WTC11 (cell line): ENCODE results near the gene INPP5A.

ENCODE experiments used
- ATF1 ChIP-seq: sonication (generic); formaldehyde crosslinking; IDR thresholded peaks from 2 replicates; pipeline ENCODE4 v1.8.1; 2023; ENCODE audit warnings: mild to moderate bottlenecking, moderate library complexity, missing genetic modification reagents
- CREB1 ChIP-seq: sonication (generic); formaldehyde crosslinking; IDR thresholded peaks from 2 replicates; pipeline ENCODE4 v1.8.0; 2023; ENCODE audit warnings: mild to moderate bottlenecking, missing genetic modification reagents
- CTCF ChIP-seq: fragments of 200-600 bp; IDR thresholded peaks from 2 replicates; pipeline ENCODE4 v1.8.0; 2022; ENCODE audit warnings: antibody characterized with exemption
- E2F4 ChIP-seq: sonication (generic); formaldehyde crosslinking; IDR thresholded peaks from 2 replicates; pipeline ENCODE4 v1.8.1; 2022; ENCODE audit warnings: low read depth, mild to moderate bottlenecking, moderate library complexity, missing genetic modification reagents, borderline replicate concordance
- FOXJ3 ChIP-seq: sonication (generic); formaldehyde crosslinking; IDR thresholded peaks from 2 replicates; pipeline ENCODE4 v1.9.0; 2021; ENCODE audit warnings: missing genetic modification reagents, mild to moderate bottlenecking, borderline replicate concordance
- JUN ChIP-seq: sonication (generic); formaldehyde crosslinking; IDR thresholded peaks from 2 replicates; pipeline ENCODE4 v1.8.0; 2023; ENCODE audit warnings: mild to moderate bottlenecking, missing genetic modification reagents
- SMAD4 ChIP-seq: sonication (generic); formaldehyde crosslinking; IDR thresholded peaks from 2 replicates; pipeline ENCODE4 v1.8.0; 2022; ENCODE audit warnings: mild to moderate bottlenecking, missing genetic modification reagents
- SOX15 ChIP-seq: fragments of 250-450 bp; sonication (Bioruptor Pico); IDR thresholded peaks from 2 replicates; pipeline ENCODE4 v1.9.0; 2021; ENCODE audit warnings: mild to moderate bottlenecking
- SP1 ChIP-seq: sonication (generic); formaldehyde crosslinking; conservative IDR thresholded peaks from 2 replicates; pipeline ENCODE4 v1.8.1; 2022; ENCODE audit warnings: missing genetic modification reagents
- TEAD4 ChIP-seq: sonication (generic); formaldehyde crosslinking; IDR thresholded peaks from 2 replicates; pipeline ENCODE4 v1.8.0; 2022; ENCODE audit warnings: mild to moderate bottlenecking, missing genetic modification reagents
- USF1 ChIP-seq: sonication (generic); formaldehyde crosslinking; IDR thresholded peaks from 2 replicates; pipeline ENCODE4 v1.8.0; 2022; ENCODE audit warnings: mild to moderate bottlenecking, missing genetic modification reagents
- TF ChIP-seq, protein P1 (sequence below): sonication (generic); formaldehyde crosslinking; IDR thresholded peaks from 2 replicates; pipeline ENCODE4 v1.8.1; 2022; ENCODE audit warnings: mild to moderate bottlenecking, moderate library complexity, missing genetic modification reagents

DNA sequence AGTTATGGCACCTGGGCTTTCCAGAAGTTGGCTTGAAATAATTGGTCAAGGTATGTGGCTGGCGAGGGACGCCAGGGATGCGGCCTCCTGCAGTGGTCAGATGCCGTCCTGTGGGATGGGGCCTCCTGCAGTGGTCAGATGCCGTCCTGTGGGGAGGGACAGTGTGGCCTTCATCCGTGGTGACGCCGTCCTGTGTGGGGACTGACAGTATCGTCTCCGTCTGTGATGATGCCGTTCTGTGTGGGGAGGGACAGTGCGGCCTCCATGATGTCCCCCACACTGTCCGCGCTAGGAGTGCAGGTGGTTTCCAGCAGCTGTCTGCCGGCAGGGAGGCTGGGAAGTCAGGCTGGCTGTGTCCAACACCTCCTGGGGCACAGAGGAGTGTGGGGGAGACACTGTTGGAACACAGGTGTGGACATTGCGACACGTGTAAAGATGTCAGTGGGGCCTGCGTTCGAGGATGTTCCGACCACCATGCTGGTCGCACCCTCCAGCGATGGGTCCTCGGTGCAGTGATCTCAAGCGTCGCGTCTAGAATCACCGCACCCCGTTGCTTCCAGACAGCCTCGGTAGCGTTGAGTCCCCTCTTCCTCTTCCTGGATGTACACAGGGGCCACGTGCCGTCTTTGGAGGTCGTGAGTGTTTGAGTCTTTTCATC is 52.6 kb downstream of the INPP5A start:
- TF ChIP-seq SMAD4 (CRISPR knock-in tag), result no peak
- no peak for TF ChIP-seq E2F4 (CRISPR knock-in tag)
- TF ChIP-seq CTCF, result no peak
- no peak for TF ChIP-seq SP1 (CRISPR knock-in tag)
- TF ChIP-seq, protein P1, sequence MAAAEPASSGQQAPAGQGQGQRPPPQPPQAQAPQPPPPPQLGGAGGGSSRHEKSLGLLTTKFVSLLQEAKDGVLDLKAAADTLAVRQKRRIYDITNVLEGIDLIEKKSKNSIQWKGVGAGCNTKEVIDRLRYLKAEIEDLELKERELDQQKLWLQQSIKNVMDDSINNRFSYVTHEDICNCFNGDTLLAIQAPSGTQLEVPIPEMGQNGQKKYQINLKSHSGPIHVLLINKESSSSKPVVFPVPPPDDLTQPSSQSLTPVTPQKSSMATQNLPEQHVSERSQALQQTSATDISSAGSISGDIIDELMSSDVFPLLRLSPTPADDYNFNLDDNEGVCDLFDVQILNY (CRISPR knock-in tag), result no peak
- no peak for TF ChIP-seq TEAD4 (CRISPR knock-in tag)
- TF ChIP-seq ATF1, result no peak
- no peak for TF ChIP-seq FOXJ3 (CRISPR knock-in tag)
- no peak for TF ChIP-seq USF1 (CRISPR knock-in tag)
- no peak for TF ChIP-seq JUN (CRISPR knock-in tag)
- no peak for TF ChIP-seq CREB1
- TF ChIP-seq SOX15 (CRISPR knock-in tag), result no peak
